ENCODE data around the gene HAT1. TPM values are rescaled to one million over a fixed set of nuclear protein-coding genes. Genes with fewer than 3 reads are reported as not detected.

Gene HAT1
- total and polyA plus RNA-seq, 12 donors: 6.2 to 45.5 (median 36.6) TPM

DNA sequence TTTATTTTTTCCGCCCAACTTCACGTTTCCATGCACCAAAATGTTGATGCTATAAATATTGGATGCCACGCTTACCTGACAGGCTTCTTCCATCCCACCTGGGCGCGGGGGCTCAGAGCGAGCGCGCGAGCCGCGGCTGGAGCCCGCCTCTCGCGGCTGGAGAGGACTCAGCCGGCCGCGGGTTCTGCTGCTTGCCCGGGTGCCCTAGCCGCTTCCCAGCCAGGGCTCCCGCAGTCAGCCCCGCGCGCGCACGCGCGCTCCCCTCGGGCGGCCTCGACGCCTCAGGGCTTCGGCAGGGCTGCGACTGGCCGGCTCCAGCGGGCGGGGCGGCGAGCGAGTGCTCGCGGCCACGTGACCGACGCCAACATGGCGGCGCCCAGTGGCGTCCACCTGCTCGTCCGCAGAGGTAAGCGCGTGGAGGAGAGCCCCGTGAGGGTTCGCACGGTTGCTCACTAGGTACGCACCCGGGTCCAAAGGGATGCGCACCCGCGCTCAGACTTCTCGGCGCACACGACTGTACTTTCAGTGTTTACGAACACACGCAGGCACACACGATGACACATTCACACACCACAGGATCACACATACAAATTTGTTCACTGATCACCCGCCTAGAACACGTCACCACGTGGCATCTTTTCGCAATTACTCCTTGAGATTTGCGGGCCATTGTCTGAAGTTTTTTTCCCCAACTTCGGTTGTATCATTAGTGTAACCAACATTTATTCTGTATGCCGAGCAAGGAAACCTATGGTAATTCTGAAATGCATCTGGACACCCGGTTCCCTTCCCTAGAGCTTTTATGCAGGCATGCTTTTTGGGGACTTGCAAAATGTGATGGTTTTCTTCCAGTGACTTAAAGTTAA lies 77.6 kb downstream of the HAT1 start, which contains the start of gene METAP1D:
Gene METAP1D, plus strand, starts transcription at position 350 of the 866 bp plus-strand sequence. Its CDS starts 17 bp downstream, at position 367.
- peaks cover 0 to 15% (median 9%) of the 10 kb centered on the region in 9 donors for H3K4me1 ChIP-seq
- TF ChIP-seq, protein P1, sequence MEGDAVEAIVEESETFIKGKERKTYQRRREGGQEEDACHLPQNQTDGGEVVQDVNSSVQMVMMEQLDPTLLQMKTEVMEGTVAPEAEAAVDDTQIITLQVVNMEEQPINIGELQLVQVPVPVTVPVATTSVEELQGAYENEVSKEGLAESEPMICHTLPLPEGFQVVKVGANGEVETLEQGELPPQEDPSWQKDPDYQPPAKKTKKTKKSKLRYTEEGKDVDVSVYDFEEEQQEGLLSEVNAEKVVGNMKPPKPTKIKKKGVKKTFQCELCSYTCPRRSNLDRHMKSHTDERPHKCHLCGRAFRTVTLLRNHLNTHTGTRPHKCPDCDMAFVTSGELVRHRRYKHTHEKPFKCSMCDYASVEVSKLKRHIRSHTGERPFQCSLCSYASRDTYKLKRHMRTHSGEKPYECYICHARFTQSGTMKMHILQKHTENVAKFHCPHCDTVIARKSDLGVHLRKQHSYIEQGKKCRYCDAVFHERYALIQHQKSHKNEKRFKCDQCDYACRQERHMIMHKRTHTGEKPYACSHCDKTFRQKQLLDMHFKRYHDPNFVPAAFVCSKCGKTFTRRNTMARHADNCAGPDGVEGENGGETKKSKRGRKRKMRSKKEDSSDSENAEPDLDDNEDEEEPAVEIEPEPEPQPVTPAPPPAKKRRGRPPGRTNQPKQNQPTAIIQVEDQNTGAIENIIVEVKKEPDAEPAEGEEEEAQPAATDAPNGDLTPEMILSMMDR (IDR thresholded peaks at IDR 0.05): no peak
- DNase-seq: peak; percentile 80 to 92
- WGBS, 2 donors: 0 to 1% methylated on average over 72 to 73 of the region's 73 CpGs
- peaks cover 0 to 3% (median 0%) of the 10 kb centered on the region in 7 donors for H3K27me3 ChIP-seq
- no peaks in the 10 kb centered on the region for H3K9me3 ChIP-seq
- peak within 1 kb of the TSS in 3 of 10 donors; percentile 28 to 69 (median 34) for H3K27ac ChIP-seq
- H3K36me3 ChIP-seq: no peaks in the 10 kb centered on the region
- intact Hi-C loops (cut with DNase I): no loop called here
- ATAC-seq: peak; percentile 98 to 100 (median 100)
- peak within 1 kb of the TSS; percentile 39 to 88 (median 72) for H3K4me3 ChIP-seq

DNA sequence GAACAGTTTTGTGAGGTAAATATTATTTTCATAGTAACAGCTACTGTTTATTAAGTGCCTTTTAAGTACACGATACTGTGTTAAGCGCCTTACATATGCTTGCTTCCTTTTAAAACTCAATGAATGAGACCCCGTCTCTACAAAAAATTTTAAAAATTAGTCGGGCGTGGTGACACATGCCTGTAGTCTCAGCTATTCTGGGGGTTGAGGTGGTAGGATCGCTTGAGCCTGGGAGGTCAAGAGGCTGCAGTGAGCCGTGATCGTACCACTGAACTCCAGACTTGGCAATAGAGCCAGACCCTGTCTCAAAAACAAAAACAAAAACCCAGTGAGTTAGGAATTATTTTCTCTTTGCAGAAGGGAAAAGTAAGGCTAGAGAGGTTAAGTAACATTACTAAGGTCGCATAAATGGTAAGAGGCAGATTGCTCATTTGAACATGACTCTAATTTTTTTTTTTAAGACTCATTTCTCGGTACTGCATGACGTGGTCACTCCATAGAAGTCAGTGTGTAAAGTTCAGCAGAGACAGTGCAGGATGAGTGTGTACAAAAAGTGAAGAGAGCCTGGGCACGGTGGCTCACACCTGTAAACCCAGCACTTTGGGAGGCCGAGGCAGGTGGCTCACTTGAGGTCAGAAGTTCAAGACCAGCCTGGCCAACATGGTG lies 78.6 kb downstream of the HAT1 start:
- Histone ChIP-seq H3K4me3 (peak overlapping the region in 5 of 10 donors; percentile 64 to 88 (median 73)), H3K9me3 (no peaks in the 10 kb centered on the region), H3K27me3 (peaks cover 0 to 3% (median 0%) of the 10 kb centered on the region in 7 donors), H3K36me3 (no peaks in the 10 kb centered on the region), H3K27ac (no peak overlapping the region), H3K4me1 (peaks cover 0 to 15% (median 9%) of the 10 kb centered on the region in 9 donors)
- DNase-seq: no peak
- no peak for ATAC-seq
- TF ChIP-seq, protein P1 (IDR thresholded peaks at IDR 0.05): no peak
- intact Hi-C loops (cut with DNase I): no loop called here
- 84 to 85% methylated on average over 13 of the region's 13 CpGs for WGBS, 2 donors

DNA sequence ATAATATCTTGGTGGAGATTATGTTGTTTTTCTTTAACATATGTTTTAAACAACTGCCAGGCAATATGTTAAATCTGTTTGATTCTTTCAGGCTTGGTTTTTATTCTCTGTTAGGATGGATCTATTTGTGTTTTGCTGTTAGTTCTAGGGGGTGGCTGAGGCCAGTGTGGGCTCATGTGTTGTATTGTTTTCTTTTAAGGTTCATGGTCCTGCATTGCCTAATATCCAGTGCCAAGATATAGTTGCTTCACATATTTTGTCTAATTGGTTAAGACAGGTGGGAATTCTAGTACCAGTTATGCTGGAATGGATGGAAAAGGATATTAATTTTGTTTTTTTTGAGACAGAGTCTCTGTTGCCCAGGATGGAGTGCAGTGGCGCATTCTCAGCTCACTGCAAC lies 85.1 kb downstream of the HAT1 start:
- WGBS, 2 donors: 100% methylated on average over 1 of the region's 1 CpG
- no peak for DNase-seq
- intact Hi-C loops (cut with DNase I): no loop called here
- TF ChIP-seq, protein P1 (IDR thresholded peaks at IDR 0.05): no peak
- ATAC-seq: no peak
- H3K27me3 ChIP-seq: no peaks in the 10 kb centered on the region
- H3K27ac ChIP-seq: no peak overlapping the region
- H3K4me1 ChIP-seq: peaks cover 0 to 10% (median 0%) of the 10 kb centered on the region in 9 donors
- peaks cover 0 to 8% (median 0%) of the 10 kb centered on the region in 11 donors for H3K9me3 ChIP-seq
- no peaks in the 10 kb centered on the region for H3K36me3 ChIP-seq
- no peak overlapping the region for H3K4me3 ChIP-seq

DNA sequence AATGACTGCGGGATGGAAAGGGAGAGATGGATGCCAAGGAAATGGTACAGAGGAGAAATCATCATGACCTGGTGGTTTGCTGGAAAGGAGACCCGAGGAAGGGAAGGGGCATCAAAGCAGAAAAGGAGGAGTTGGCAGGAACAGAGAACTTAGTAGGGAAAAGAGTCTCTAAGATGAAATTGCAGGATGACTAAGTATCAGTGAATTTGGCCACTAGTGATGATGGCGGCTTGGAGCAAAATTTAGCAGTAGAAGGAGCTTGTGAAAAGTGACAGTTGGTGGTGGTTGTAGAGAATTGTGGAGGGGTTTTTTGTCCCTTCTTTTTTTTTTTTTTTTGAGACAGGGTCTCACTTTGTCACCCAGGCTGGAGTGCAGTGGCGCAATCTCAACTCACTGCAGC lies 87.6 kb downstream of the HAT1 start:
- Histone ChIP-seq H3K9me3 (peaks cover 0 to 8% (median 0%) of the 10 kb centered on the region in 11 donors), H3K36me3 (no peaks in the 10 kb centered on the region), H3K4me1 (peaks cover 0 to 17% (median 0%) of the 10 kb centered on the region in 9 donors), H3K27me3 (no peaks in the 10 kb centered on the region), H3K4me3 (no peak overlapping the region), H3K27ac (no peak overlapping the region)
- DNase-seq: no peak
- WGBS, 2 donors: 86 to 92% methylated on average over 4 of the region's 4 CpGs
- intact Hi-C loops (cut with DNase I): no loop called here
- ATAC-seq: no peak
- TF ChIP-seq, protein P1 (IDR thresholded peaks at IDR 0.05): no peak
